ENCODE data around the gene ZNF816. TPM values are rescaled to one million over a fixed set of nuclear protein-coding genes. Genes with fewer than 3 reads are reported as not detected.
"Not testable (repeated sequence)": the region's sequence is repeated elsewhere in the genome, so short reads cannot be mapped to it uniquely, and the experiment has no call there.

ZNF816 gene
- total RNA-seq, 2 donors from 2014 or later: 10.8 to 21.4 TPM

DNA sequence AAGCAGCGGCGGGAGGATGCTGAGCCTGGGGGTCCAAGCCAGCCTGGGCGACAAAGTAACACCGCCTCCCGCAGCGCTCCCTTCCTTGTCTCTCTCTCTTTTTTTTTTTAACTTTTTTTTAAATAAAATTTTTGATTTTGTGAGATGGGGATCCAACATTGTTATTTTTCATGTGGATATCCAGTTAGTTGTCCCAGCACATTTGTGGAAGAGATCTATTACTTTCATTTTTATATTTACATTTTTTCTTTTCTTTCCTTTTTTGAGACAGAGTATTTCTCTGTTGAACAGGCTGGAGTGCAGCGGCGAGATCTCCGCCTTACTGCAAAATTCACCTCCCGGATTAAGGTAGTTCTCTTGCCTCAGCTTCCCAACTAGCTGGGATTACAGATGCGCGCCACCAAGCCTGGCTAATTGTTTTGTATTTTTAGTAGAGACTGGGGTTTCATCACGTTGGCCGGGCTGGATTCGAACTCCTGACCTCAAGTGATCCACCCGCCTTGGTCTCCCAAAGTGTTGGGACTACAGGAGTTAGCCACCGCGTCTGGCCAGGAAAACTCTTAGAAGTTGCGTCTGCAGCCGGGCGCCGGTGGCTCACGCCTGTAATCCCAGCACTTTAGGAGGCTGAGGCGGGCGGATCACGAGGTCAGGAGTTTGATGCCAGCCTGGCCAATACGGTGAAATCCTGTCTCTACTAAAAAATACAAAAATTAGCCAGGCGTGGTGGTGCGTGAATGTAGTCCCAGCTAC lies 19.4 kb downstream of the ZNF816 start:
- intact Hi-C loops (cut with DNase I): loop anchor here (2.0 kb wide), 1 partner anchor 17 kb away; no protein-coding TSS in a partner anchor
- DNase-seq: no peak
- peaks cover 5% of the 10 kb centered on the region for H3K9me3 ChIP-seq
- no peaks in the 10 kb centered on the region for H3K27me3 ChIP-seq
- H3K36me3 ChIP-seq: no peaks in the 10 kb centered on the region
- peak overlapping the region; percentile 59 for H3K4me3 ChIP-seq
- TF ChIP-seq, protein P1, sequence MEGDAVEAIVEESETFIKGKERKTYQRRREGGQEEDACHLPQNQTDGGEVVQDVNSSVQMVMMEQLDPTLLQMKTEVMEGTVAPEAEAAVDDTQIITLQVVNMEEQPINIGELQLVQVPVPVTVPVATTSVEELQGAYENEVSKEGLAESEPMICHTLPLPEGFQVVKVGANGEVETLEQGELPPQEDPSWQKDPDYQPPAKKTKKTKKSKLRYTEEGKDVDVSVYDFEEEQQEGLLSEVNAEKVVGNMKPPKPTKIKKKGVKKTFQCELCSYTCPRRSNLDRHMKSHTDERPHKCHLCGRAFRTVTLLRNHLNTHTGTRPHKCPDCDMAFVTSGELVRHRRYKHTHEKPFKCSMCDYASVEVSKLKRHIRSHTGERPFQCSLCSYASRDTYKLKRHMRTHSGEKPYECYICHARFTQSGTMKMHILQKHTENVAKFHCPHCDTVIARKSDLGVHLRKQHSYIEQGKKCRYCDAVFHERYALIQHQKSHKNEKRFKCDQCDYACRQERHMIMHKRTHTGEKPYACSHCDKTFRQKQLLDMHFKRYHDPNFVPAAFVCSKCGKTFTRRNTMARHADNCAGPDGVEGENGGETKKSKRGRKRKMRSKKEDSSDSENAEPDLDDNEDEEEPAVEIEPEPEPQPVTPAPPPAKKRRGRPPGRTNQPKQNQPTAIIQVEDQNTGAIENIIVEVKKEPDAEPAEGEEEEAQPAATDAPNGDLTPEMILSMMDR (IDR thresholded peaks at IDR 0.05): no peak
- H3K4me1 ChIP-seq: peaks cover 5% of the 10 kb centered on the region
- H3K9ac ChIP-seq (ENCODE audit: low read depth in 2 of 2, low read length in 2 of 2): peak overlapping the region; percentile 52 to 63
- peak overlapping the region; percentile 74 for H3K27ac ChIP-seq

GRCh38 chr19:52942386-52943133 lies 20.1 kb downstream of the ZNF816 start:
- Histone ChIP-seq H3K4me1 (peaks cover 5% of the 10 kb centered on the region), H3K4me3 (peak overlapping the region; percentile 59)
- intact Hi-C loops (cut with DNase I): loop anchor here (2.0 kb wide), 1 partner anchor 18 kb away; no protein-coding TSS in a partner anchor

GRCh38 chr19:52941941-52942385 lies 20.7 kb downstream of the ZNF816 start:
- H3K27me3 ChIP-seq: no peaks in the 10 kb centered on the region
- no peaks in the 10 kb centered on the region for H3K9me3 ChIP-seq
- H3K36me3 ChIP-seq: no peaks in the 10 kb centered on the region
- H3K4me1 ChIP-seq: peaks cover 5% of the 10 kb centered on the region
- TF ChIP-seq, protein P1 (IDR thresholded peaks at IDR 0.05): no peak
- intact Hi-C loops (cut with DNase I): loop anchor here (2.0 kb wide), 1 partner anchor 19 kb away; no protein-coding TSS in a partner anchor
- peak; percentile 52 for DNase-seq
- peak overlapping the region; percentile 74 for H3K27ac ChIP-seq
- H3K4me3 ChIP-seq: peak overlapping the region; percentile 59
- peak overlapping the region; percentile 81 to 87 for H3K9ac ChIP-seq (ENCODE audit: low read depth in 2 of 2, low read length in 2 of 2)

More at GRCh38 chr19:52942386-52943133, 20.1 kb downstream of the ZNF816 start:
- Histone ChIP-seq H3K27ac (peak overlapping the region; percentile 74), H3K36me3 (no peaks in the 10 kb centered on the region), H3K9me3 (no peaks in the 10 kb centered on the region), H3K27me3 (no peaks in the 10 kb centered on the region), H3K9ac (ENCODE audit: low read depth in 2 of 2, low read length in 2 of 2) (peak overlapping the region; percentile 81 to 87)
- TF ChIP-seq, protein P1 (IDR thresholded peaks at IDR 0.05): no peak
- DNase-seq: peak; percentile 98

GRCh38 chr19:52941523-52941922 lies 21.2 kb downstream of the ZNF816 start:
- H3K27ac ChIP-seq; H3K36me3 ChIP-seq; H3K9me3 ChIP-seq; H3K27me3 ChIP-seq; intact Hi-C loops (cut with DNase I); H3K4me1 ChIP-seq: not testable (repeated sequence)
- DNase-seq: peak; percentile 45
- peak overlapping the region; percentile 59 for H3K4me3 ChIP-seq
- H3K9ac ChIP-seq (ENCODE audit: low read depth in 2 of 2, low read length in 2 of 2): peak overlapping the region; percentile 81 to 87

DNA sequence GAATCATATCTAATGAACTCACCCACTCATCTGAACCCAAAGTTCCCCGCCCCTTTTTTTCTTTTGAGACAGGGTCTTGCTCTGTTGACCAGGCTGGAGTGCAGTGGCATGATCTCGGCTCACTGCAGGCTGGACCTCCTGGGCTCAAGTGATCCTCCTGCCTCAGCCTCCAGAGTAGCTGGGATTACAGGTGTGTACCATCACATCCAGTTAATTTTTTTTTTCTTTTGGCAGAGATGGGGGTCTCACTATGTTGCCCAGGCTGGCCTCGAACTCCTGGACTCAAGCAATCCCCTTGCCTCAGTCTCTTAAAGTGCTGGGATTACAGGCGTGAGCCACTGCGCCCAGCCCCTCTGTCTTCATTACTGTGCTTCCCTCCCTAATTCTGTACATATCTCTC lies 21.8 kb downstream of the ZNF816 start:
- intact Hi-C loops (cut with DNase I); H3K27me3 ChIP-seq; H3K4me1 ChIP-seq; H3K27ac ChIP-seq; H3K9ac ChIP-seq (ENCODE audit: low read depth in 2 of 2, low read length in 2 of 2); H3K4me3 ChIP-seq; H3K36me3 ChIP-seq; H3K9me3 ChIP-seq; DNase-seq: not testable (repeated sequence)

- TF ChIP-seq, protein P1 (IDR thresholded peaks at IDR 0.05): no peak
- no peak for DNase-seq
- H3K36me3 ChIP-seq: no peaks in the 10 kb centered on the region
- no peak overlapping the region for H3K4me3 ChIP-seq
- intact Hi-C loops (cut with DNase I): no loop called here
- no peak overlapping the region for H3K9ac ChIP-seq (ENCODE audit: low read depth in 2 of 2, low read length in 2 of 2)
- H3K4me1 ChIP-seq: peaks cover 5% of the 10 kb centered on the region
- no peaks in the 10 kb centered on the region for H3K27me3 ChIP-seq
- no peaks in the 10 kb centered on the region for H3K9me3 ChIP-seq
- H3K27ac ChIP-seq: no peak overlapping the region
These were observed 23.9 kb downstream of the ZNF816 start for GRCh38 chr19:52938761-52939160.
